Neural progenitor cell (in vitro differentiated cells): ENCODE data around the gene CIAPIN1. TPM values are rescaled to one million over a fixed set of nuclear protein-coding genes. Genes with fewer than 3 reads are reported as not detected.

Experiments
- DNase-seq: peaks from one replicate; pipeline ENCODE4 v3.0.0-alpha.2; 2016; ENCODE audit warnings: low spot score
- H2AFZ ChIP-seq: fragments of 200-600 bp; sonication (generic); replicated peaks from 2 replicates; pipeline ENCODE4 v1.6.1; 2016; ENCODE audit warnings: antibody characterized with exemption
- H3F3A ChIP-seq: fragments of 200-600 bp; sonication (generic); 2 replicates; pipeline ENCODE4 v1.6.1; 2016; ENCODE audit warnings: antibody characterized with exemption, low read depth
- H3K27ac ChIP-seq: fragments of 200-600 bp; sonication (generic); 2 replicates; pipeline ENCODE4 v1.5.1; 2016; ENCODE audit warnings: mild to moderate bottlenecking
- H3K27me3 ChIP-seq: fragments of 200-600 bp; sonication (generic); 2 replicates; pipeline ENCODE4 v1.6.1; 2016; ENCODE audit warnings: mild to moderate bottlenecking, moderate library complexity
- H3K36me3 ChIP-seq: fragments of 200-600 bp; sonication (generic); 2 replicates; pipeline ENCODE4 v1.5.1; 2016
- H3K4me1 ChIP-seq: fragments of 200-600 bp; sonication (generic); 2 replicates; pipeline ENCODE4 v1.6.1; 2016; ENCODE audit warnings: mixed run types
- H3K4me2 ChIP-seq: fragments of 200-600 bp; sonication (generic); 2 replicates; pipeline ENCODE4 v1.6.1; 2016
- H3K4me3 ChIP-seq: fragments of 200-600 bp; sonication (generic); 2 replicates; pipeline ENCODE4 v1.5.1; 2016
- H3K79me2 ChIP-seq: fragments of 200-600 bp; sonication (generic); 2 replicates; pipeline ENCODE4 v1.6.1; 2016; ENCODE audit warnings: low read depth
- H3K9ac ChIP-seq: fragments of 200-600 bp; sonication (generic); 2 replicates; pipeline ENCODE4 v1.6.1; 2016
- H3K9me3 ChIP-seq: fragments of 200-600 bp; sonication (generic); 2 replicates; pipeline ENCODE4 v1.5.1; 2016; ENCODE audit warnings: low read depth
- H4K20me1 ChIP-seq: fragments of 200-600 bp; sonication (generic); 2 replicates; pipeline ENCODE4 v1.6.1; 2016; ENCODE audit warnings: low read depth
- H3K27ac Mint-ChIP-seq: 3 replicates; pipeline ENCODE4 v1.8.0; 2021; ENCODE audit warnings: mixed read lengths
- H3K27me3 Mint-ChIP-seq: 2 replicates; pipeline ENCODE4 v1.8.0; 2022; ENCODE audit warnings: low read depth, mild to moderate bottlenecking, inconsistent platforms, moderate library complexity, mixed read lengths; ENCODE audit not compliant: insufficient read depth
- H3K36me3 Mint-ChIP-seq: 3 replicates; pipeline ENCODE4 v1.8.0; 2021; ENCODE audit warnings: mixed read lengths
- H3K4me1 Mint-ChIP-seq: 3 replicates; pipeline ENCODE4 v1.8.0; 2021; ENCODE audit warnings: mixed read lengths
- H3K4me3 Mint-ChIP-seq: 3 replicates; pipeline ENCODE4 v1.8.0; 2021; ENCODE audit warnings: mild to moderate bottlenecking, moderate library complexity, mixed read lengths
- H3K9me3 Mint-ChIP-seq: 3 replicates; pipeline ENCODE4 v1.8.0; 2020; ENCODE audit warnings: mixed read lengths
- CTCF ChIP-seq: fragments of 200-600 bp; sonication (generic); IDR thresholded peaks from 2 replicates; pipeline ENCODE4 v1.5.1; 2017; ENCODE audit warnings: antibody characterized with exemption, mild to moderate bottlenecking
- EZH2 ChIP-seq: fragments of 200-600 bp; sonication (generic); IDR thresholded peaks from 2 replicates; pipeline ENCODE4 v1.6.1; 2017; ENCODE audit warnings: antibody characterized with exemption, mild to moderate bottlenecking, moderate library complexity
- EZH2phosphoT487 ChIP-seq: fragments of 200-600 bp; sonication (generic); IDR thresholded peaks from 2 replicates; pipeline ENCODE4 v1.6.1; 2017; ENCODE audit warnings: antibody characterized with exemption
- total RNA-seq: library from RNA; depleted of rRNA; stranded (reverse); fragments of >200 nt; gene quantifications from 2 replicates; pipeline ENCODE4 v1.2.3, GENCODE V29; 2015; ENCODE audit warnings: low replicate concordance

Gene CIAPIN1
- total RNA-seq, 1 donor from 2014 or later, result 89.2 TPM

- H3K27ac Mint-ChIP-seq, result no peak overlapping the region
- H4K20me1 ChIP-seq, result peaks cover 24% of the 10 kb centered on the region
- no peaks in the 10 kb centered on the region for H3K36me3 ChIP-seq
- no peaks in the 10 kb centered on the region for H3K9me3 Mint-ChIP-seq
- no peaks in the 10 kb centered on the region for H3K79me2 ChIP-seq
- H3K27me3 Mint-ChIP-seq, result peaks cover 4% of the 10 kb centered on the region
- H3K36me3 Mint-ChIP-seq, result peaks cover 25% of the 10 kb centered on the region
- no peaks in the 10 kb centered on the region for H3K27me3 ChIP-seq
- H3K4me3 Mint-ChIP-seq, result no peak overlapping the region
- TF ChIP-seq EZH2, result no peak
- TF ChIP-seq CTCF, result no peak
- TF ChIP-seq EZH2phosphoT487, result no peak
- no peak overlapping the region for H3K4me2 ChIP-seq
- peaks cover 4% of the 10 kb centered on the region for H3K4me1 Mint-ChIP-seq
- no peak overlapping the region for H3K9ac ChIP-seq
- peaks cover 4% of the 10 kb centered on the region for H3K4me1 ChIP-seq
- peaks cover 13% of the 10 kb centered on the region for H3F3A ChIP-seq
- H3K9me3 ChIP-seq, result no peaks in the 10 kb centered on the region
- H3K27ac ChIP-seq, result no peak overlapping the region
- no peak overlapping the region for H3K4me3 ChIP-seq
- DNase-seq, result no peak
- H2AFZ ChIP-seq, result no peak overlapping the region
These were observed 23.5 kb upstream of the CIAPIN1 start for GRCh38 chr16:57470711-57471110.

- peaks cover 26% of the 10 kb centered on the region for H3K36me3 Mint-ChIP-seq
- H3K27me3 Mint-ChIP-seq, result peaks cover 4% of the 10 kb centered on the region
- H3K9me3 Mint-ChIP-seq, result no peaks in the 10 kb centered on the region
- H3K4me1 ChIP-seq, result peaks cover 4% of the 10 kb centered on the region
- no peak overlapping the region for H3K4me3 ChIP-seq
- H3F3A ChIP-seq, result peaks cover 15% of the 10 kb centered on the region
- no peaks in the 10 kb centered on the region for H3K27me3 ChIP-seq
- peaks cover 4% of the 10 kb centered on the region for H3K4me1 Mint-ChIP-seq
- H3K9me3 ChIP-seq, result no peaks in the 10 kb centered on the region
- no peak overlapping the region for H3K4me2 ChIP-seq
- no peaks in the 10 kb centered on the region for H3K36me3 ChIP-seq
- H3K9ac ChIP-seq, result no peak overlapping the region
- peaks cover 24% of the 10 kb centered on the region for H4K20me1 ChIP-seq
- H3K4me3 Mint-ChIP-seq, result no peak overlapping the region
- DNase-seq, result no peak
- no peak overlapping the region for H2AFZ ChIP-seq
- H3K27ac ChIP-seq, result no peak overlapping the region
- no peak overlapping the region for H3K27ac Mint-ChIP-seq
- H3K79me2 ChIP-seq, result peaks cover 3% of the 10 kb centered on the region
- TF ChIP-seq CTCF (no peak), EZH2phosphoT487 (no peak), EZH2 (no peak)
These were observed 22.8 kb upstream of the CIAPIN1 start for GRCh38 chr16:57469917-57470470.

- Histone ChIP-seq H4K20me1 (peaks cover 26% of the 10 kb centered on the region), H2AFZ (no peak overlapping the region), H3K79me2 (peaks cover 12% of the 10 kb centered on the region), H3K27ac (no peak overlapping the region), H3K27me3 (no peaks in the 10 kb centered on the region), H3K4me2 (no peak overlapping the region), H3K4me1 (peaks cover 4% of the 10 kb centered on the region), H3K9ac (no peak overlapping the region), H3K4me3 (no peak overlapping the region), H3K36me3 (no peaks in the 10 kb centered on the region), H3F3A (peaks cover 15% of the 10 kb centered on the region), H3K9me3 (no peaks in the 10 kb centered on the region)
- no peak for TF ChIP-seq CTCF
- TF ChIP-seq EZH2, result no peak
- no peak for TF ChIP-seq EZH2phosphoT487
- no peak for DNase-seq
- H3K27me3 Mint-ChIP-seq, result peaks cover 4% of the 10 kb centered on the region
- H3K9me3 Mint-ChIP-seq, result no peaks in the 10 kb centered on the region
- H3K4me1 Mint-ChIP-seq, result peaks cover 5% of the 10 kb centered on the region
- H3K4me3 Mint-ChIP-seq, result no peak overlapping the region
- H3K36me3 Mint-ChIP-seq, result peaks cover 32% of the 10 kb centered on the region
- no peak overlapping the region for H3K27ac Mint-ChIP-seq
These were observed 21.9 kb upstream of the CIAPIN1 start for GRCh38 chr16:57469046-57469445.
